GM12878 (cell line): ENCODE measurements around the gene SPIRE1. TPM values are rescaled to one million over a fixed set of nuclear protein-coding genes. Genes with fewer than 3 reads are reported as not detected.

Experiments used
- ATAC-seq: fragments of 200-7000 bp; cut with Tn5 transposase; 3 replicates; pipeline ENCODE4 v1.9.1; 2020; ENCODE audit warnings: mild to moderate bottlenecking, moderate library complexity
- BruUV-seq: library from RNA; stranded (reverse); fragments of 400-500 nt; replicated peaks from 2 replicates; lab custom pipeline; 2021; lab: Mats Ljungman, UMichigan
- CTCF ChIA-PET: fragments of 300-600 bp; sonication (Branson Sonifier 250); formaldehyde crosslinking; extraction: SDS; loops from one replicate; lab custom pipeline; 2021; ENCODE audit warnings: inconsistent platforms; lab: Yijun Ruan, JAX
- POLR2A ChIA-PET: fragments of 350-600 bp; formaldehyde crosslinking; extraction: SDS; loops from one replicate; lab custom pipeline; 2021; ENCODE audit warnings: inconsistent platforms; lab: Charles Lee
- RAD21 ChIA-PET: fragments of 300-600 bp; sonication (Branson Sonifier 250); formaldehyde crosslinking; loops from one replicate; lab custom pipeline; 2023; ENCODE audit warnings: antibody characterized with exemption; ENCODE audit not compliant: unreplicated experiment; lab: Charles Lee
- SMC1A ChIA-PET: fragments of 300-600 bp; sonication (Branson Sonifier 250); formaldehyde crosslinking; loops from one replicate; lab custom pipeline; 2023; ENCODE audit not compliant: unreplicated experiment, uncharacterized antibody; lab: Charles Lee
- DNase-seq: peaks from one replicate; pipeline ENCODE4 v3.0.0-alpha.2; 2011; ENCODE audit warnings: low read depth, low spot score
- FAIRE-seq: peaks from 3 replicates; lab custom pipeline; 2011; peaks lifted over from hg19 to GRCh38; lab: Jason Lieb, UNC
- H2AFZ ChIP-seq: 2 replicates; pipeline ENCODE4 v1.6.0; 2011; ENCODE audit warnings: low read depth, low read length, control low read depth; ENCODE audit not compliant: control insufficient read depth
- H3K27ac ChIP-seq: 2 replicates; pipeline ENCODE4 v1.5.1; 2011; ENCODE audit warnings: control low read depth; ENCODE audit not compliant: control insufficient read depth, insufficient read depth
- H3K27me3 ChIP-seq, 2 experiments: replicated peaks in 1 of 2; 2 replicates each; pipeline versions ENCODE4 v1.6.0 to v1.6.1; 2011; ENCODE audit warnings: low read length in 1 of 2; ENCODE audit not compliant: control insufficient read depth in 2 of 2, insufficient read depth in 2 of 2
- H3K36me3 ChIP-seq, 2 experiments: 2 replicates each; pipeline ENCODE4 v1.5.1; 2011; ENCODE audit warnings: low read length in 1 of 2; ENCODE audit not compliant: control insufficient read depth in 2 of 2, insufficient read depth in 2 of 2
- H3K4me1 ChIP-seq: 2 replicates; pipeline ENCODE4 v1.6.1; 2011; ENCODE audit warnings: mild to moderate bottlenecking, low read length, moderate library complexity, mixed read lengths; ENCODE audit not compliant: control insufficient read depth, insufficient read depth
- H3K4me2 ChIP-seq: 2 replicates; pipeline ENCODE4 v1.6.0; 2011; ENCODE audit warnings: control low read depth; ENCODE audit not compliant: control insufficient read depth, insufficient read depth
- H3K4me3 ChIP-seq: fragments of 200-600 bp; sonication (generic); 2 replicates; pipeline ENCODE4 v1.5.1; 2016
- H3K79me2 ChIP-seq: 2 replicates; pipeline ENCODE4 v1.6.0; 2011; ENCODE audit warnings: low read length; ENCODE audit not compliant: control insufficient read depth, insufficient read depth
- H3K9ac ChIP-seq: 2 replicates; pipeline ENCODE4 v1.8.0; 2011; ENCODE audit warnings: low read length, control low read depth, mixed read lengths; ENCODE audit not compliant: control insufficient read depth, insufficient read depth
- H3K9me3 ChIP-seq: replicated peaks from 3 replicates; pipeline ENCODE4 v1.5.1; 2011; ENCODE audit warnings: mild to moderate bottlenecking, low read length; ENCODE audit not compliant: control insufficient read depth, insufficient read depth
- H4K20me1 ChIP-seq: 2 replicates; pipeline ENCODE4 v1.6.0; 2011; ENCODE audit not compliant: control insufficient read depth, insufficient read depth
- CBFB ChIP-seq: IDR thresholded peaks from 2 replicates; pipeline ENCODE4 v1.6.1; 2016; ENCODE audit warnings: antibody characterized with exemption, low read depth
- ESRRA ChIP-seq: IDR thresholded peaks from 2 replicates; pipeline ENCODE4 v1.6.1; 2012; ENCODE audit warnings: mild to moderate bottlenecking, low read length, improper control_type of control experiment
- FOS ChIP-seq: IDR thresholded peaks from 3 replicates; pipeline ENCODE4 v1.6.1; 2011; ENCODE audit warnings: borderline replicate concordance; ENCODE audit not compliant: insufficient read length; ENCODE audit errors: extremely low read depth
- GATAD2B ChIP-seq: fragments of 450-650 bp; conservative IDR thresholded peaks from 2 replicates; pipeline ENCODE4 v1.6.1; 2017; ENCODE audit warnings: low read depth, mild to moderate bottlenecking, moderate library complexity
- NFYB ChIP-seq: IDR thresholded peaks from 2 replicates; pipeline ENCODE4 v1.6.1; 2011; ENCODE audit warnings: low read depth, mild to moderate bottlenecking, low read length, improper control_type of control experiment, moderate library complexity; ENCODE audit not compliant: insufficient read depth
- NR2C1 ChIP-seq: fragments of 450-650 bp; IDR thresholded peaks from 2 replicates; pipeline ENCODE4 v1.6.1; 2017; ENCODE audit warnings: antibody characterized with exemption, mild to moderate bottlenecking, moderate library complexity
- NR2C2 ChIP-seq: IDR thresholded peaks from 2 replicates; pipeline ENCODE4 v1.6.1; 2011; ENCODE audit warnings: borderline replicate concordance, low read depth; ENCODE audit not compliant: control insufficient read depth, insufficient read length
- RELB ChIP-seq: fragments of 450-650 bp; IDR thresholded peaks from 2 replicates; pipeline ENCODE4 v1.6.1; 2017; ENCODE audit warnings: low read depth, mild to moderate bottlenecking, moderate library complexity
- TCF3 ChIP-seq: IDR thresholded peaks from 2 replicates; pipeline ENCODE4 v1.6.1; 2012; ENCODE audit warnings: low read depth, mild to moderate bottlenecking, low read length, borderline replicate concordance; ENCODE audit not compliant: insufficient read depth
- TCF7 ChIP-seq: IDR thresholded peaks from 2 replicates; pipeline ENCODE4 v1.6.1; 2014; ENCODE audit warnings: antibody characterized with exemption, borderline replicate concordance
- YY1 ChIP-seq: IDR thresholded peaks from 2 replicates; pipeline ENCODE4 v1.6.1; 2011; ENCODE audit warnings: low read depth, mild to moderate bottlenecking, low read length
- ZZZ3 ChIP-seq: IDR thresholded peaks from 2 replicates; pipeline ENCODE4 v1.6.1; 2011; ENCODE audit warnings: low read depth; ENCODE audit not compliant: control insufficient read depth, insufficient read length
- WGBS: methylation state at CpG from one replicate; pipeline ENCODE4 v1.1.6; 2016; ENCODE audit warnings: low lambda C conversion rate; ENCODE audit not compliant: insufficient replicate concordance, insufficient coverage; ENCODE audit errors: missing lambda C conversion rate; 5-methylcytosine and 5-hydroxymethylcytosine counted together
- in situ Hi-C: fragments of 300-500 bp; cut with MboI; formaldehyde crosslinking; loops from 9 replicates; pipeline ENCODE4 v1.14.3; 2018; ENCODE audit warnings: mixed read lengths
- intact Hi-C: fragments of 100-400 bp; cut with micrococcal nuclease; formaldehyde crosslinking; loops from one replicate; pipeline ENCODE4 v1.14.2; 2022; ENCODE audit not compliant: unreplicated experiment
- polyA plus RNA-seq, 11 experiments: library from polyadenylated mRNA; depleted of rRNA in 4 of 11; unstranded in 6 of 11; stranded (reverse) in 5 of 11; fragments of >200 nt; fragmentation: Nextera tagmentation in 4 of 11; fragmentation: Illumina TruSeq in 1 of 11; extraction: Ambion mirVana in 4 of 11; extraction: Trizol in 1 of 11; gene quantifications; 1 replicate in 1 of 11; 2 replicates in 10 of 11; pipeline versions ENCODE4 v1.2.1 to v1.2.3, GENCODE V29; 2011 to 2016; ENCODE audit warnings: inconsistent platforms in 2 of 11, missing spikeins in 2 of 11, low read depth in 1 of 11
- total RNA-seq, 4 experiments: library from RNA; depleted of rRNA in 3 of 4; stranded (reverse); fragments of >200 nt in 3 of 4; fragmentation: Illumina TruSeq in 1 of 4; extraction: Trizol in 1 of 4; gene quantifications; 2 replicates each; pipeline versions ENCODE4 v1.2.1 to v1.2.3, GENCODE V29; 2013 to 2021
- TF ChIP-seq, protein P1 (sequence below): fragments of 450-650 bp; conservative IDR thresholded peaks from 2 replicates; pipeline ENCODE4 v1.6.1; 2017; ENCODE audit warnings: mild to moderate bottlenecking, moderate library complexity

Gene SPIRE1
- total and polyA plus RNA-seq, 10 of the 15 experiments (the other 5 are each of a cell fraction or from before 2014, with no cell fraction given) = 0.18 to 9.2 (median 4.3) TPM

DNA sequence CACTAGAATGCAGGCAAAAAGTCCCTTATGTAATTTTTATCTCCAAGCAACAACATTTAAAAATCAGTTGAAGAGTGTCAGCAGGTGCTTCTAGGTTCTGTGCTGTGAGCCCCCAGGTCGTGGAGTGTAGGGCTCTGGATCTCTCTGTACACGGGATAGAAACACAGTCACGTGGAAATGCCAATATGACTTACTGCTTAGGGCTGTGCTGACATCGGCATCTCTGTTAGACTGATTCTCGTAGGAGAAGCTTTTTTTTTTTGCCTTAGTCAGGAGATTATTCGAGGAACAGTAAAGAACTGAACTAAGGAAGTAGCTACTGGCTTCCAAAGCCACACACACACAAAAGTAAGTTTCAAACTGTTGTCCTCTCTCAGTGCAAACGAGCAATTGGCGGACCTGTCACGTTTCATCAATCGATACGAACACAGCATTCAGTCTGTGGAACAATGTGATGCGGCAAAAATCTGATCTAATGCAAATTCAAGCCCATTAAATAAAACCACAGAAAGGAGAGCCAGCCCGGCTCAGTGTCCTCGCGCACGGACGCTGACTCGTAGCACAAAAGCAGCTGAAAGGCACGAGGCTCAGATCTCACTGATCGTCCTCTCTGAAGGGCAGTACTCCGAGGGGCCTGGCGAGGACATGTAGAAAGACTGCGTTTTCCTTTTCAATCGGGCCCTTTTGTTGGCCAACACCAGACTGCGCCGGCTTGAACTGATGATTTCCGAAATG is 208.7 kb downstream of the SPIRE1 start:
- CTCF ChIA-PET = no interaction called here
- Histone ChIP-seq H3K79me2 (no peaks in the 10 kb centered on the region), H3K4me1 (no peaks in the 10 kb centered on the region), H3K9me3 (no peaks in the 10 kb centered on the region), H3K27ac (no peak overlapping the region), H3K4me3 (no peak overlapping the region), H3K9ac (no peak overlapping the region), H3K27me3 (no peaks in the 10 kb centered on the region; a peak in 1 of 4 replicates), H4K20me1 (no peaks in the 10 kb centered on the region), H2AFZ (no peak overlapping the region), H3K4me2 (no peak overlapping the region), H3K36me3 (no peaks in the 10 kb centered on the region)
- FAIRE-seq (no peak), ATAC-seq (no peak), DNase-seq (no peak)
- in situ Hi-C loops = no loop called here
- POLR2A ChIA-PET = no interaction called here
- 91% methylated on average over 27 of the region's 27 CpGs for WGBS
- RAD21 ChIA-PET = no interaction called here
- BruUV-seq = no TSS peak
- no peak for TF ChIP-seq ZZZ3
- no peak for TF ChIP-seq RELB
- TF ChIP-seq FOS = no peak
- no peak for TF ChIP-seq GATAD2B
- no peak for TF ChIP-seq NR2C2
- TF ChIP-seq NR2C1 = no peak
- TF ChIP-seq NFYB = no peak
- TF ChIP-seq TCF7 = no peak
- TF ChIP-seq TCF3 = no peak
- TF ChIP-seq CBFB = no peak
- TF ChIP-seq ESRRA = no peak
- TF ChIP-seq YY1 = no peak
- TF ChIP-seq, protein P1, sequence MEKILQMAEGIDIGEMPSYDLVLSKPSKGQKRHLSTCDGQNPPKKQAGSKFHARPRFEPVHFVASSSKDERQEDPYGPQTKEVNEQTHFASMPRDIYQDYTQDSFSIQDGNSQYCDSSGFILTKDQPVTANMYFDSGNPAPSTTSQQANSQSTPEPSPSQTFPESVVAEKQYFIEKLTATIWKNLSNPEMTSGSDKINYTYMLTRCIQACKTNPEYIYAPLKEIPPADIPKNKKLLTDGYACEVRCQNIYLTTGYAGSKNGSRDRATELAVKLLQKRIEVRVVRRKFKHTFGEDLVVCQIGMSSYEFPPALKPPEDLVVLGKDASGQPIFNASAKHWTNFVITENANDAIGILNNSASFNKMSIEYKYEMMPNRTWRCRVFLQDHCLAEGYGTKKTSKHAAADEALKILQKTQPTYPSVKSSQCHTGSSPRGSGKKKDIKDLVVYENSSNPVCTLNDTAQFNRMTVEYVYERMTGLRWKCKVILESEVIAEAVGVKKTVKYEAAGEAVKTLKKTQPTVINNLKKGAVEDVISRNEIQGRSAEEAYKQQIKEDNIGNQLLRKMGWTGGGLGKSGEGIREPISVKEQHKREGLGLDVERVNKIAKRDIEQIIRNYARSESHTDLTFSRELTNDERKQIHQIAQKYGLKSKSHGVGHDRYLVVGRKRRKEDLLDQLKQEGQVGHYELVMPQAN = no peak
- intact Hi-C loops = no loop called here
- SMC1A ChIA-PET = no interaction called here
